Left ventricle myocardium inferior (tissue), 1 donor: ENCODE results near the gene IL31RA. TPM values are rescaled to one million over a fixed set of nuclear protein-coding genes. Genes with fewer than 3 reads are reported as not detected.

Experiments used
- DNase-seq: peaks from one replicate; pipeline ENCODE4 v3.0.0-alpha.2; 2020
- H3K27ac ChIP-seq: fragments of 200-600 bp; replicated peaks from 2 replicates; pipeline ENCODE4 v1.8.0; 2021
- H3K27me3 ChIP-seq: fragments of 200-600 bp; 2 replicates; pipeline ENCODE4 v1.8.0; 2021; ENCODE audit warnings: low read depth
- H3K36me3 ChIP-seq: fragments of 200-600 bp; 2 replicates; pipeline ENCODE4 v1.8.0; 2021
- H3K4me1 ChIP-seq: fragments of 200-600 bp; 2 replicates; pipeline ENCODE4 v1.8.0; 2021
- H3K4me3 ChIP-seq: fragments of 200-600 bp; 2 replicates; pipeline ENCODE4 v1.8.0; 2021; ENCODE audit warnings: mild to moderate bottlenecking, moderate library complexity
- H3K9me3 ChIP-seq: fragments of 200-600 bp; replicated peaks from 2 replicates; pipeline ENCODE4 v1.8.0; 2021
- intact Hi-C: fragments of 100-400 bp; cut with micrococcal nuclease; formaldehyde crosslinking; loops from one replicate; pipeline ENCODE4 v1.11.0; 2022
- total RNA-seq: library from RNA; stranded (reverse); fragmentation: NEBNext Ultra II Directional; extraction: Animal tissue kit (Norgen Biotek cat#: 25700); gene quantifications from one replicate; pipeline ENCODE4 v1.2.1, GENCODE V29; 2021
- TF ChIP-seq, protein P1 (sequence below): fragments of 200-600 bp; IDR thresholded peaks from 2 replicates; pipeline ENCODE4 v1.8.0; 2021; ENCODE audit warnings: antibody characterized with exemption, mild to moderate bottlenecking, borderline replicate concordance
- donor health status: DM: no; HTN: yes; CAD: no; lungs with severe emphysema.

IL31RA gene
- total RNA-seq, 1 donor from 2014 or later, result 0.27 TPM

DNA sequence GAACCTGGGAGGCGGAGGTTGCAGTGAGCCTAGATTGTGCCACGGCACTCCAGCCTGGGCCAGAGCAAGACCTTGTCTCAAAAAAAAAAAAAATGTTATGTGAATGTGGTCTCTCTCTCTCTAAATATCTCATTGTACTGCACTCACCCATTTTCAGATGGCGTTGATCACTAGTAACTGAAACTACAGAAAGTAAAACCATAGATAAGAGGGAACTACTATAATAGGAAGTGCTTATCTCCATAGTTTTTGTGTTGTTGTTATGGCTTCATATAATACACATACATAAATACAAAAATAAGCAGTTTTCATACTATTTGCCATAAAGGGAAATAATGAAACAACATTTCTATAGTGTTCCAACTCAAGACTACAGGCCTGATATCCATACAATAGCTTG is 9.1 kb downstream of the IL31RA start:
- H3K4me1 ChIP-seq, result no peaks in the 10 kb centered on the region
- TF ChIP-seq, protein P1, sequence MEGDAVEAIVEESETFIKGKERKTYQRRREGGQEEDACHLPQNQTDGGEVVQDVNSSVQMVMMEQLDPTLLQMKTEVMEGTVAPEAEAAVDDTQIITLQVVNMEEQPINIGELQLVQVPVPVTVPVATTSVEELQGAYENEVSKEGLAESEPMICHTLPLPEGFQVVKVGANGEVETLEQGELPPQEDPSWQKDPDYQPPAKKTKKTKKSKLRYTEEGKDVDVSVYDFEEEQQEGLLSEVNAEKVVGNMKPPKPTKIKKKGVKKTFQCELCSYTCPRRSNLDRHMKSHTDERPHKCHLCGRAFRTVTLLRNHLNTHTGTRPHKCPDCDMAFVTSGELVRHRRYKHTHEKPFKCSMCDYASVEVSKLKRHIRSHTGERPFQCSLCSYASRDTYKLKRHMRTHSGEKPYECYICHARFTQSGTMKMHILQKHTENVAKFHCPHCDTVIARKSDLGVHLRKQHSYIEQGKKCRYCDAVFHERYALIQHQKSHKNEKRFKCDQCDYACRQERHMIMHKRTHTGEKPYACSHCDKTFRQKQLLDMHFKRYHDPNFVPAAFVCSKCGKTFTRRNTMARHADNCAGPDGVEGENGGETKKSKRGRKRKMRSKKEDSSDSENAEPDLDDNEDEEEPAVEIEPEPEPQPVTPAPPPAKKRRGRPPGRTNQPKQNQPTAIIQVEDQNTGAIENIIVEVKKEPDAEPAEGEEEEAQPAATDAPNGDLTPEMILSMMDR, result no peak
- H3K27me3 ChIP-seq, result peaks cover 21% of the 10 kb centered on the region
- H3K4me3 ChIP-seq, result no peak overlapping the region
- intact Hi-C loops, result no loop called here
- no peak for DNase-seq
- no peak overlapping the region for H3K27ac ChIP-seq
- no peaks in the 10 kb centered on the region for H3K36me3 ChIP-seq
- H3K9me3 ChIP-seq, result peaks cover 4% of the 10 kb centered on the region

DNA sequence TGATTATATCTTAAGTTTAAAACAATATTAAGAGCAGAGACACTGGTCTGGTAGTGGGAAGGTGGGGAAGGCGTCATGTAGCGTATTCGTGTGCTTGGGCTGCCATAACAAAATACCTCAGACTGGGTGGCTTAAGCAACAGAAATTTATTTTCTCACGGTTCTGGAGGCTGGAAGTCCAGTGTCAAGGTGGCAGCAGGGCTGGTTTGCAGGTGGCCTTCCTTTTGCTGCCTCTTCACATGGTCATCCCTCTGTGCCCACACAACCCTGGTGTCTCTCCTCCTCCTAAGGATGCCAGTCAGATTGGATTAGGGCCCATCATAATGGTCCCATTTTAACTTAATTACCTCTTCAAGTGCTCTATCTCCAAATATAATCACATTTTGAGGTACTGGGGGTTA is 9.6 kb downstream of the IL31RA start:
- peaks cover 4% of the 10 kb centered on the region for H3K9me3 ChIP-seq
- no peak overlapping the region for H3K4me3 ChIP-seq
- intact Hi-C loops, result no loop called here
- DNase-seq, result no peak
- no peak overlapping the region for H3K27ac ChIP-seq
- no peaks in the 10 kb centered on the region for H3K4me1 ChIP-seq
- H3K36me3 ChIP-seq, result no peaks in the 10 kb centered on the region
- peaks cover 21% of the 10 kb centered on the region for H3K27me3 ChIP-seq
- TF ChIP-seq, protein P1, result no peak

DNA sequence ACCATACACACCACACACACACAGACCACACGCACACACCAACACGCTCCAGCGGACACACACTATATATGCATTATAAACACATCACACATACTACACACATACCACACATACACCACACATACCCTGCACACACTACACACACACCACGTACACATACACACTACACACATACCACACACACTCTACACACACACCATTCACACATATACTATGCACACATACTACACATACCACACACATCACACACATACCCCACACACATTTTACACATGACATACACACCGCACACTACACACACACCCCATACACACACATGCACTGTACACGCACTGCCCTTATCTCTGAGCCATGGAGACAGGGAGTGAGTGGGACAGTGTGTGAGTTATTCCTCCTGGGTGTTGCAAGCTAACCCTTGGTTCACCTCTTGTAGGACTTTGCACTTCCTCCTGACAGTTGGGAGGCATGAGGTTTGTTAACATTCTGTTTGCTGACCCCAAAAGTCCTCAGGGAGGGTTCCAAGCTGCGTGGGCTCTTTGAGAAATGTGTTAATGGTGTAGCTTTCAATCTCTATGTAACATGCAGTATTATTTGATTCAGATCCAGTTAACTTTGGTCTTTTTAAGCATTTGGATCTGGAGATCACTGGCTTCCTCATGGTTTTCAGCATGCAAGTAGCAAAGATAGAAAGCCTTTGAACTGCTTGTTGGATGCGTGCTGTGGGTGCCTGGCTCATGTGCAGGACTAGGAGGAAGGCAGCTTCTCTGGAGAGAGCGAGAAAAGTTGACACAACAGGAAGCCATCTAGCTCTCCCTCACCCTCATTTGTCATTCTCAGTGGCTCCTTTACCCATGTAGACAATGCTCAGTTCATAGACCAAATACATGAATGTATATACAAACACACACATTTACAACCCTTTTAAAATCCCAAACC is 13.7 kb downstream of the IL31RA start:
- intact Hi-C loops, result no loop called here
- peaks cover 4% of the 10 kb centered on the region for H3K9me3 ChIP-seq
- peaks cover 21% of the 10 kb centered on the region for H3K27me3 ChIP-seq
- no peaks in the 10 kb centered on the region for H3K36me3 ChIP-seq
- TF ChIP-seq, protein P1, result no peak
- H3K27ac ChIP-seq, result no peak overlapping the region
- H3K4me1 ChIP-seq, result no peaks in the 10 kb centered on the region
- no peak overlapping the region for H3K4me3 ChIP-seq
- DNase-seq, result no peak

DNA sequence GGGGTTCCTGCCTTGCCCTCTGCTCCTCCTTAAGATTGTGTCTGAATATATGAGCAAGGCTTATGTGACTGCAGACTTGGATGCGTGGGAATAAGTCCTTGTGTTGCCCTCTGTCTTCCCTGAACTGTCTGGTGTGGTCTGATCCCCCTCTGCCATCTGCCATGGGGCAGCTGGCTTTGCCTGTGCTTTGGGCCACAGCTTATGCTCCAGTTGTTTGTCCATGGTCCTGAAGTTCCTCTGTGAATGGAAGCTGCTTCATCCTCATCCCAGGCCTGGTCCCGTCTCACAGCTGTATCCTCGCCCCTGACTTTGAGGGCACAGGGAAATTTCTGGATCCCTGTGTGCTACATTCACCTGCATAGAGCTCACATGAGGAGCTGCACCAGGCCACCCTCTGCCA is 14.7 kb downstream of the IL31RA start:
- Histone ChIP-seq H3K9me3 (peaks cover under 1% of the 10 kb centered on the region), H3K36me3 (no peaks in the 10 kb centered on the region), H3K27me3 (peaks cover 20% of the 10 kb centered on the region), H3K27ac (no peak overlapping the region), H3K4me1 (no peaks in the 10 kb centered on the region), H3K4me3 (no peak overlapping the region)
- no peak for DNase-seq
- TF ChIP-seq, protein P1, result no peak
- intact Hi-C loops, result no loop called here

DNA sequence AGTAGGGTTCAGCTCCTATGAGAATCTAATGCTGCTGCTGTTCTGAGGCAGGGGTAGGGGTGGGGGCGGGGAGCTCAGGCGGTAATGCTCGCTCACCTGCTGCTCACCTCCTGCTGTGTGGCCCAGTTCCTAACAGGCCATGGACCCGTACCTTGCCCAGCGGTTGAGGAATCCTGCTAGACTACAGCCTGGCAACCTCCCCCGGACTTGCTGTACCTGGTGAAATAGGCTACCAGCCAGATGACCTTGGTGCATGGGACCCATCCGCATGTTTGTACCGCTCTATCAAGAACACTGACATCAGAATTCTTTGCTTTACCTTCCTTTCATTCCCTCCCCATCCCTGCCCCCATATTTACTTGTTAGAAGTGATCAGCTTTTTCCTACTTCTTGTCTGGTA is 15.3 kb downstream of the IL31RA start:
- Histone ChIP-seq H3K36me3 (no peaks in the 10 kb centered on the region), H3K4me3 (no peak overlapping the region), H3K4me1 (no peaks in the 10 kb centered on the region), H3K9me3 (no peaks in the 10 kb centered on the region), H3K27me3 (peaks cover 14% of the 10 kb centered on the region), H3K27ac (no peak overlapping the region)
- no peak for DNase-seq
- TF ChIP-seq, protein P1, result no peak
- intact Hi-C loops, result no loop called here
